Keratinocyte (primary cell): Measurements from ENCODE around the gene LZTFL1.

Experiments
- EZH2 ChIP-seq: IDR thresholded peaks from one replicate; pipeline ENCODE4 v1.6.1; 2012; ENCODE audit warnings: inconsistent platforms, mild to moderate bottlenecking, low read length, moderate library complexity
- TF ChIP-seq, protein P1 (sequence below), 3 experiments: IDR thresholded peaks in 1 of 3; conservative IDR thresholded peaks in 1 of 3; optimal IDR thresholded peaks in 1 of 3; 2 replicates in 2 of 3; 3 replicates in 1 of 3; pipeline versions ENCODE3 to v1.5.1; 2011; ENCODE audit warnings: low read length in 3 of 3, mild to moderate bottlenecking in 3 of 3, moderate library complexity in 2 of 3, control low read depth in 1 of 3, inconsistent platforms in 1 of 3; ENCODE audit not compliant: insufficient read depth in 2 of 3; ENCODE audit errors: extremely low read depth in 1 of 3

DNA sequence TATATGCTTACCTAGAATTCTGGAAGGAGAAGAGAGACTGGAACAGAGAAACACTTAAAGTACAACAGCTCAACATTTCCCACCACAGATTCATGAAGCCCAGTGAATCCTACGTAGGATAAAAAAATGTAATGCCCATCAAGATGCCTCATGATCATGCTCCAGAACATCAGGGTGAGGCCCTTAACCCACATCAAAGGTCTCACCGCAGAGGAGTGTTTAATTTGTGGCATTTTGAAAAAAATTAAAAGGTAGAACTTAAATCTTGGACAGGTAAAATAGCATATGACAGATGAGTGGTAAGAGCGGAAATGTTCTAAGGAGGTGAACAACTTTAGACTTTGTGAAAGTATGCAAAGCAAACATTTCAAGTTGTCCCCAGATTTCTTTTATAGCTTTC is 35.8 kb downstream of the LZTFL1 start:
- TF ChIP-seq, protein P1, sequence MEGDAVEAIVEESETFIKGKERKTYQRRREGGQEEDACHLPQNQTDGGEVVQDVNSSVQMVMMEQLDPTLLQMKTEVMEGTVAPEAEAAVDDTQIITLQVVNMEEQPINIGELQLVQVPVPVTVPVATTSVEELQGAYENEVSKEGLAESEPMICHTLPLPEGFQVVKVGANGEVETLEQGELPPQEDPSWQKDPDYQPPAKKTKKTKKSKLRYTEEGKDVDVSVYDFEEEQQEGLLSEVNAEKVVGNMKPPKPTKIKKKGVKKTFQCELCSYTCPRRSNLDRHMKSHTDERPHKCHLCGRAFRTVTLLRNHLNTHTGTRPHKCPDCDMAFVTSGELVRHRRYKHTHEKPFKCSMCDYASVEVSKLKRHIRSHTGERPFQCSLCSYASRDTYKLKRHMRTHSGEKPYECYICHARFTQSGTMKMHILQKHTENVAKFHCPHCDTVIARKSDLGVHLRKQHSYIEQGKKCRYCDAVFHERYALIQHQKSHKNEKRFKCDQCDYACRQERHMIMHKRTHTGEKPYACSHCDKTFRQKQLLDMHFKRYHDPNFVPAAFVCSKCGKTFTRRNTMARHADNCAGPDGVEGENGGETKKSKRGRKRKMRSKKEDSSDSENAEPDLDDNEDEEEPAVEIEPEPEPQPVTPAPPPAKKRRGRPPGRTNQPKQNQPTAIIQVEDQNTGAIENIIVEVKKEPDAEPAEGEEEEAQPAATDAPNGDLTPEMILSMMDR (optimal IDR thresholded peaks at IDR 0.05 in 1 of 3, IDR thresholded peaks at IDR 0.05 in 1 of 3, conservative IDR thresholded peaks at IDR 0.05 in 1 of 3; ENCODE audit: extremely low read depth in 1 of 3, insufficient read depth in 2 of 3, low read length in 3 of 3) = no peak
- no peak for TF ChIP-seq EZH2
